ENCODE data around the gene APOB. TPM values are rescaled to one million over a fixed set of nuclear protein-coding genes. Genes with fewer than 3 reads are reported as not detected.
"Not testable (repeated sequence)": the region's sequence is repeated elsewhere in the genome, so short reads cannot be mapped to it uniquely, and the experiment has no call there.

Gene APOB
- total and polyA plus RNA-seq, 9 donors, result 0.13 to 4.8 (median 1.3) TPM

DNA sequence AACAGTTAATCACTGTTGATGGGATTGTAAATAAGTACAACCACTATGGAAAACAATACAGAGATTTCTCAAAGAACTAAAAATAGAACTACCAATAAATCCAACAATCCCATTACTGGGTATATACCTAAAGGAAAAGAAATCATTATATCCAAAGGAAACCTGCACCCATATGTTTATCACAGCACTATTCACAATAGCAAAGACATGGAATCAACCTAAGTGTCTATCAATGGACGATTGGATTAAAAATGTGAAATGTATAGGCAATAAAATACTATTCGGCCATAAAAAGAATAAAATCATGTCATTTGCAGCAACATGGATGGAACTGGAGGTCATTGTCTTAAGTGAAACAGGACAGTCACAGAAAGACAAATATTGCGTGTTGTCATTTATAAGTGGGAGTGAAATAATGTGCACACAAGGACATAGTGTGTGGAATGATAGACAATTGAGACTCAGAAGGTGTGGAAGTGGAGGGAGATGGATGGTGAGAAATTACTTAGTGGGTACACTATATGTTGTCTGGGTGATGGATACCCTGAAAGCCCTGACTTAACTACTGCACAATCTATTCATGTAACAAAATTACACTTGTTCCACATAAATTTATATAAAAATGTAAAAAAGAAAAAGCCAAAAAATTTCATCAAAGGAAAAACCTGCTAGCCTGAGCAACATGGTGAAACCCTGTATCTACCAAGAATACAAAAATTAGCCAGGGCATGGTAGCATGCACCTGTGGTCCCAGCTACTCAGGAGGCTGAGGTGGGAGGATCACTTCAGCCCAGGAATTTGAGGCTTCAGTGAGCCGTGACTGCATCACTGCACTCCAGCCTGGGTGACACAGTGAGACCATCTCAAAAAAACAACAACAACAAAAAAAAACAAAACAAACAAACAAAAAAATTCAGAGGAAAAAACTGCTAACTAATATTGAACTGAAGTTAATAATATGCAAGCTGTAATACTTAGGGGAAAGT, 12.6 kb downstream of the APOB start:
- TF ChIP-seq EP300 (IDR thresholded peaks at IDR 0.05) (no peak), POLR2A (IDR thresholded peaks at IDR 0.05) (no peak)
- TF ChIP-seq, protein P1, sequence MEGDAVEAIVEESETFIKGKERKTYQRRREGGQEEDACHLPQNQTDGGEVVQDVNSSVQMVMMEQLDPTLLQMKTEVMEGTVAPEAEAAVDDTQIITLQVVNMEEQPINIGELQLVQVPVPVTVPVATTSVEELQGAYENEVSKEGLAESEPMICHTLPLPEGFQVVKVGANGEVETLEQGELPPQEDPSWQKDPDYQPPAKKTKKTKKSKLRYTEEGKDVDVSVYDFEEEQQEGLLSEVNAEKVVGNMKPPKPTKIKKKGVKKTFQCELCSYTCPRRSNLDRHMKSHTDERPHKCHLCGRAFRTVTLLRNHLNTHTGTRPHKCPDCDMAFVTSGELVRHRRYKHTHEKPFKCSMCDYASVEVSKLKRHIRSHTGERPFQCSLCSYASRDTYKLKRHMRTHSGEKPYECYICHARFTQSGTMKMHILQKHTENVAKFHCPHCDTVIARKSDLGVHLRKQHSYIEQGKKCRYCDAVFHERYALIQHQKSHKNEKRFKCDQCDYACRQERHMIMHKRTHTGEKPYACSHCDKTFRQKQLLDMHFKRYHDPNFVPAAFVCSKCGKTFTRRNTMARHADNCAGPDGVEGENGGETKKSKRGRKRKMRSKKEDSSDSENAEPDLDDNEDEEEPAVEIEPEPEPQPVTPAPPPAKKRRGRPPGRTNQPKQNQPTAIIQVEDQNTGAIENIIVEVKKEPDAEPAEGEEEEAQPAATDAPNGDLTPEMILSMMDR (IDR thresholded peaks at IDR 0.05), result no peak
- no peaks in the 10 kb centered on the region for H3K9me3 ChIP-seq
- no peaks in the 10 kb centered on the region for H3K4me1 ChIP-seq (ENCODE audit: insufficient read depth)
- no peak overlapping the region for H3K4me3 ChIP-seq
- H3K36me3 ChIP-seq, result no peaks in the 10 kb centered on the region
- H3K27ac ChIP-seq, result no peak overlapping the region
- no peaks in the 10 kb centered on the region for H3K27me3 ChIP-seq
- WGBS, 3 donors, result 82 to 86% (median 85%) methylated on average over 4 of the region's 4 CpGs
- intact Hi-C loops (cut with DNase I), result no loop called here
- no peak for DNase-seq

DNA sequence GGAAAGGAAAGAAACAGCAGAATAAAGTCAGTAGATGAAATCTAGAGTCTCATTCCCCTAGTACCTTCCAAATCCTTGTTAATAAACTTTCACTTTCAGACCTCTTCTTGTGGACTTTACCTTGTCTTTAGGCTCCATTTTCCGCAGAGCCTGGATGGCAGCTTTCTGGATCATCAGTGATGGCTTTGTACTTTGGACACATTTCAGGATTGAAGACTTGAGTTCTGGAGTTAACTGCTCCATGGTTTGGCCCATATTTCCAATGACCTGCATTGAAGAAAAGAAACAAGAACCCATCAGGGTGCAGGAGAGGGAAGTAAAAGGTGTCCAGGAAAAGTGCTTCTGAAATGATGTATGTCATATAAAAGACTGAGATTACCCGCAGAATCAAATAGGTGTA, 14.4 kb downstream of the APOB start:
- intact Hi-C loops (cut with DNase I), result no loop called here
- 67 to 96% (median 94%) methylated on average over 2 of the region's 2 CpGs for WGBS, 3 donors
- no peaks in the 10 kb centered on the region for H3K27me3 ChIP-seq
- no peaks in the 10 kb centered on the region for H3K36me3 ChIP-seq
- no peak overlapping the region for H3K27ac ChIP-seq
- no peak overlapping the region for H3K4me3 ChIP-seq
- H3K4me1 ChIP-seq (ENCODE audit: insufficient read depth), result no peaks in the 10 kb centered on the region
- no peak for DNase-seq
- TF ChIP-seq, protein P1 (IDR thresholded peaks at IDR 0.05), result no peak
- TF ChIP-seq EP300 (IDR thresholded peaks at IDR 0.05) (no peak), POLR2A (IDR thresholded peaks at IDR 0.05) (no peak)
- H3K9me3 ChIP-seq, result no peaks in the 10 kb centered on the region

DNA sequence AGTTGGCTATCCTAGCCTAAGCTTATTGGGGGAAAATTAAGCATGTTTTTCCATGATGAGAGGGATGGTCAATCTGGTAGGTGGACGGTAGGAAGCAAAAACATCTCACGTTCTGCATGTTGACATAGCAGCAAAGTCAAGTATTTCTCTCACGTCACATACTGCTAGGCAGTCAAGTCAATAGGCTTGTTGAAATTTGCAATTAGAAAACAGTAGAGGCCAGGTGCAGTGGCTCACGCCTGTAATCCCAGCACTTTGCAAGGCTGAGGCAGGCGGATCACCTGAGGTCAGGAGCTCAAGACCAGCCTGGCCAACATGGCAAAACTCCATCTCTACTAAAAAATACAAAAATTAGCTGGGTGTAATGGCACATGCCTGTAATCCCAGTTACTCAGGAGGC, 14.9 kb downstream of the APOB start:
- H3K4me3 ChIP-seq; DNase-seq; H3K27me3 ChIP-seq; H3K4me1 ChIP-seq (ENCODE audit: insufficient read depth); H3K36me3 ChIP-seq; H3K27ac ChIP-seq; H3K9me3 ChIP-seq; intact Hi-C loops (cut with DNase I): not testable (repeated sequence)
- WGBS, 3 donors, result 83 to 87% (median 86%) methylated on average over 5 of the region's 5 CpGs

- DNase-seq, result no peak
- Histone ChIP-seq H3K4me3 (no peak overlapping the region), H3K27me3 (no peaks in the 10 kb centered on the region), H3K36me3 (no peaks in the 10 kb centered on the region), H3K27ac (no peak overlapping the region), H3K4me1 (ENCODE audit: insufficient read depth) (no peaks in the 10 kb centered on the region), H3K9me3 (no peaks in the 10 kb centered on the region)
- TF ChIP-seq POLR2A (IDR thresholded peaks at IDR 0.05), result no peak
- no peak for TF ChIP-seq EP300 (IDR thresholded peaks at IDR 0.05)
- TF ChIP-seq, protein P1 (IDR thresholded peaks at IDR 0.05), result no peak
- intact Hi-C loops (cut with DNase I), result no loop called here
- WGBS, 3 donors, result 83 to 87% (median 84%) methylated on average over 4 of the region's 4 CpGs
Measured at GRCh38 chr2:21028021-21028947, 15.6 kb downstream of the APOB start.
